ENCODE results near the gene ZNF423. TPM values are rescaled to one million over a fixed set of nuclear protein-coding genes. Genes with fewer than 3 reads are reported as not detected.

ZNF423 gene
- total RNA-seq, 1 experiment from 2014 or later: 0.49 TPM

DNA sequence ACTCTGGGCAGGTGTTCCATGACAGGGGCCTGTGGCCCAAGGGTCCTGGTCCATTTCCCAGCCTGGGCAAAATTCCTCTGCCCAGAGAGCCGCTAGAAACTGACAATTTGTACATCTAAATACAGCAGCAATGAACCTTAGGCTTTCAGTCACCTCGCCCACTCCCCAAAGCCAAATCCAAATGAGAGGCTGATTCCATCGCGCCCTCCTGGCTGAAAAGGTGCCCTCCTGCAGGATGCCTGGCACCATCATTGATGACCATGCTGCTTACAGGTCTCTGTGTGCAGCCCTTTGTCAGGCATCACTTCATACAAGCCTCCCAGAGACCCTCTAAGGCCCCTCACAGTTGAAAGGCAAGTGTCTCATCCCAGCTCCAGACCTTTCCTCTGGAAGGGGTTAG, 367.6 kb downstream of the ZNF423 start:
- Histone ChIP-seq H3K27ac (ENCODE audit: low read length) (no peak overlapping the region), H3K9me3 (ENCODE audit: control insufficient read depth, insufficient read depth, low read depth, low read length) (no peaks in the 10 kb centered on the region), H3K27me3 (ENCODE audit: control insufficient read depth, insufficient read depth, low read length) (no peaks in the 10 kb centered on the region; the same call in 1 of the 2 replicates), H3K36me3 (ENCODE audit: control insufficient read depth, insufficient read depth, low read length) (no peaks in the 10 kb centered on the region), H3K4me1 (ENCODE audit: control insufficient read depth, insufficient read depth, low read length) (no peaks in the 10 kb centered on the region), H3K4me3 (ENCODE audit: low read depth in 2 of 2, low read length in 2 of 2) (no peak overlapping the region)
- TF ChIP-seq SIN3A (IDR thresholded peaks at IDR 0.05; ENCODE audit: borderline replicate concordance, insufficient read depth, low read depth, low read length): no peak
- no peak for TF ChIP-seq CTCF (IDR thresholded peaks at IDR 0.05)
- TF ChIP-seq REST (IDR thresholded peaks at IDR 0.05; ENCODE audit: insufficient read depth in 1 of 2, low read depth in 2 of 2, low read length in 1 of 2): no peak
- TF ChIP-seq POLR2AphosphoS5 (IDR thresholded peaks at IDR 0.05; ENCODE audit: low read depth, low read length): no peak
- TF ChIP-seq TCF7L2 (IDR thresholded peaks at IDR 0.05; ENCODE audit: low read depth, low read length): no peak
- in situ Hi-C loops (cut with HindIII; ENCODE audit: low pct_unique_long_range_greater_than_20kb, low sequenced_read_pairs) (no loop called here), intact Hi-C loops (cut with micrococcal nuclease; ENCODE audit: unreplicated experiment) (no loop called here)
- ATAC-seq (no peak), DNase-seq (ENCODE audit: low read depth, low spot score) (no peak)
- CTCF ChIA-PET: no interaction called here
- BruUV-seq (replicated peaks): no TSS peak
- POLR2A ChIA-PET: no interaction called here

GRCh38 chr16:49487746-49488145, 368.2 kb downstream of the ZNF423 start:
- Histone ChIP-seq H3K27ac (ENCODE audit: low read length) (no peak overlapping the region), H3K27me3 (ENCODE audit: control insufficient read depth, insufficient read depth, low read length) (no peaks in the 10 kb centered on the region; the same call in 1 of the 2 replicates), H3K4me3 (ENCODE audit: low read depth in 2 of 2, low read length in 2 of 2) (no peak overlapping the region), H3K36me3 (ENCODE audit: control insufficient read depth, insufficient read depth, low read length) (no peaks in the 10 kb centered on the region), H3K9me3 (ENCODE audit: control insufficient read depth, insufficient read depth, low read depth, low read length) (no peaks in the 10 kb centered on the region), H3K4me1 (ENCODE audit: control insufficient read depth, insufficient read depth, low read length) (no peaks in the 10 kb centered on the region)
- no TSS peak for BruUV-seq (replicated peaks)
- TF ChIP-seq CTCF (IDR thresholded peaks at IDR 0.05): no peak
- no peak for TF ChIP-seq REST (IDR thresholded peaks at IDR 0.05; ENCODE audit: insufficient read depth in 1 of 2, low read depth in 2 of 2, low read length in 1 of 2)
- TF ChIP-seq POLR2AphosphoS5 (IDR thresholded peaks at IDR 0.05; ENCODE audit: low read depth, low read length): no peak
- no peak for TF ChIP-seq SIN3A (IDR thresholded peaks at IDR 0.05; ENCODE audit: borderline replicate concordance, insufficient read depth, low read depth, low read length)
- no peak for TF ChIP-seq TCF7L2 (IDR thresholded peaks at IDR 0.05; ENCODE audit: low read depth, low read length)
- CTCF ChIA-PET: no interaction called here
- ATAC-seq (no peak), DNase-seq (ENCODE audit: low read depth, low spot score) (no peak)
- POLR2A ChIA-PET: no interaction called here
- in situ Hi-C loops (cut with HindIII; ENCODE audit: low pct_unique_long_range_greater_than_20kb, low sequenced_read_pairs): no loop called here
- intact Hi-C loops (cut with micrococcal nuclease; ENCODE audit: unreplicated experiment): no loop called here
